GM12865 (cell line): ENCODE results near the gene BCL2L12.
A peak's percentile ranks its signal among the peaks of the same experiment; 100 is the strongest.

Experiments
- DNase-seq: peaks from one replicate; pipeline ENCODE4 v3.0.0; 2010; ENCODE audit warnings: low read depth
- H3K4me3 ChIP-seq: 2 replicates; pipeline ENCODE4 v1.5.1; 2011; ENCODE audit warnings: mild to moderate bottlenecking, low read depth, low read length, control low read depth
- TF ChIP-seq, protein P1 (sequence below): IDR thresholded peaks from 2 replicates; pipeline ENCODE4 v1.5.1; 2011; ENCODE audit warnings: low read length, control low read depth, low read depth, inconsistent platforms; ENCODE audit not compliant: insufficient read depth; ENCODE audit errors: missing control alignments

BCL2L12 gene

DNA sequence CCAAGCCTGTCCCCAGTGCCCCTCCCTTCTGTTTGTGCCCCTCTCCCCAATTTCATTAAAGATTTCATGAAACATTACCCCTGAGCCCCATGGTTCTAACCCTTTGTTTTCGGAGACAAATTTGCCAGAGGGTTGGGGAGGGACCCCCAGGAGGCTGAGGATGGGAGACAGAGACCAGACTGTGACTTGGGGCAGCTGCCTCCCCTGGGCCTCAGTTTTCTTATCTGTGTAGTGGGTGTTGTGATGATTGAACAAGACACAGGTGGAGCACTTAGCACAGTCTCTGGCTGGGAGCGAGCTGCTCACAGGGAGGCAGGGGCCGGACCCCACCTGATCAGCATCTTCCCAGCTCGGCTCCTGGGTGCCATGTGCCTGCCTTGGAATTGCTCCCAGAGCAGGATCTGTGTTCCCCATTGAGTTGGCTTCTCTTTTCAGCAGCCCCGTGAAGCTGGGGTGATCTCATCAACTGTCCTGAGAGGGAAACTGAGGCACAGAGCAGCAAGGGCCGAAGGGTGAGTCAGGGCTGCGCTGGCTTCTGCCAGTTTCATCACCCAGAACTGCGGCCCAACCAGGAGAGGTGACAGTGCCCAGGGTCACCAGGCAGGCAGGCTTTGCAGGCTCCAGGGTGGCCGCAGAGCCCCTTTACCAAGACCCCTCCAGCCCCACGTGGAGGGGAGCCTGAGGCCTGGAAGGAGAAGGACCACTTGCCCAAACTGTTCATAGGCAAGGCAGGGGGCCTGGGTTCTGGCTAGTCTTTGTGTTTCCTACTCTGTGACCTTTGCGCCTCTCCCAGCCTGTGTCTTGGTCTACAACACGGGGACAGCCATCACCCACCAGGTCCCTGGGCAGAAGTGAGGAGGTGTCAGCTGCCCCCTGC lies 6.9 kb upstream of the BCL2L12 start:
- DNase-seq = no peak
- no peak overlapping the region for H3K4me3 ChIP-seq

DNA sequence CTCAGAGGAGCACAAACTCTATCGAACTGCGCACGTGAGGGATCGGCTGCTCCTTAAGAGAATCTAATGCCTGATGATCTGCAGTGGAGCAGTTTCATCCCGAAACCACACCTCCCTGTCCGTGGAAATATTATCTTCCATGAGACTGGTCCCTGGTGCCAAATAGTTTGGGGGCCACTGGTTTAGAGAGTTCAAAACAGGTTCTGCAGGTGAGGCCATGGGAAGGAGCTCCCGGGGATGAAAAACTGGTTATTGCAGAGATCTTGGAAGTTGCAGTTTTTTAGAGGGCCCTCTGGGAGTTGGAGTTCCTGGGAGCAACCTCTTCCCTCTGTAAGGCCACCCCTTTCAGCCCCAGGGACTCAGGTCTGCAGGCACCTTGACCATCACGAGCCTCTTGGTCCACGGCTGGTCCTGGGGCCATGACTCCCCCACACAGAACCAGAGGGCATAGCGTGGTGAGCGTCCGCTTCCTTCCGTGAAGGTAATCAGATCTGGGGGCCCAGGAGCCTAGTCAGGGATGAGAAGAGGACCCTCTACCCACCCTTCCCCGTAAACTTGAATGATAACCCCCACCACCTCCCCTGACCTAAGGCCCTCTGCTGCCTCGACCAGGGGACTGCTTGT lies 5.3 kb upstream of the BCL2L12 start:
- no peak for DNase-seq
- TF ChIP-seq, protein P1, sequence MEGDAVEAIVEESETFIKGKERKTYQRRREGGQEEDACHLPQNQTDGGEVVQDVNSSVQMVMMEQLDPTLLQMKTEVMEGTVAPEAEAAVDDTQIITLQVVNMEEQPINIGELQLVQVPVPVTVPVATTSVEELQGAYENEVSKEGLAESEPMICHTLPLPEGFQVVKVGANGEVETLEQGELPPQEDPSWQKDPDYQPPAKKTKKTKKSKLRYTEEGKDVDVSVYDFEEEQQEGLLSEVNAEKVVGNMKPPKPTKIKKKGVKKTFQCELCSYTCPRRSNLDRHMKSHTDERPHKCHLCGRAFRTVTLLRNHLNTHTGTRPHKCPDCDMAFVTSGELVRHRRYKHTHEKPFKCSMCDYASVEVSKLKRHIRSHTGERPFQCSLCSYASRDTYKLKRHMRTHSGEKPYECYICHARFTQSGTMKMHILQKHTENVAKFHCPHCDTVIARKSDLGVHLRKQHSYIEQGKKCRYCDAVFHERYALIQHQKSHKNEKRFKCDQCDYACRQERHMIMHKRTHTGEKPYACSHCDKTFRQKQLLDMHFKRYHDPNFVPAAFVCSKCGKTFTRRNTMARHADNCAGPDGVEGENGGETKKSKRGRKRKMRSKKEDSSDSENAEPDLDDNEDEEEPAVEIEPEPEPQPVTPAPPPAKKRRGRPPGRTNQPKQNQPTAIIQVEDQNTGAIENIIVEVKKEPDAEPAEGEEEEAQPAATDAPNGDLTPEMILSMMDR = no peak
- no peak overlapping the region for H3K4me3 ChIP-seq

More for the DNA sequence above, 6.9 kb upstream of the BCL2L12 start:
- TF ChIP-seq, protein P1 = no peak

DNA sequence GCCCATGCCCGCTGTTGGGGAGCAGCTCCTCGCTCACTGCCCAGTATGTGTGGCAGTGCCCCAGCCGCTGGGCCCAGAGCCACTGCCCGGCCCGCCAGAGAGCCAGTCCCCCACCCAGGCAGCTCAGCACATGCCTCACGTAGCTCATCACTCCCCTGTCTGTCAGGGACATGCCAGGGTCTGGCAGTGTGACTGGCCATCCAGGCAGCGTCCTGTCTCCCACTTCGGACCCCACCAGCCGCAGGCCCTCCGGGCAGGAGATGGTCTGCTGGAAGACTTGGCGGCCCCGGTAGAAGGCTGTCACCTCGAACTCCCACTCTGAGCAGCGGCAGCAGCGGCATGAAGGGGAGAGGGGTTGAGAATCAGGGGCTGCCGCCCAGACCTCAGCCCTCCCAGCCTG lies 3.7 kb upstream of the BCL2L12 start:
- DNase-seq = no peak
- no peak overlapping the region for H3K4me3 ChIP-seq
- TF ChIP-seq, protein P1 = no peak

DNA sequence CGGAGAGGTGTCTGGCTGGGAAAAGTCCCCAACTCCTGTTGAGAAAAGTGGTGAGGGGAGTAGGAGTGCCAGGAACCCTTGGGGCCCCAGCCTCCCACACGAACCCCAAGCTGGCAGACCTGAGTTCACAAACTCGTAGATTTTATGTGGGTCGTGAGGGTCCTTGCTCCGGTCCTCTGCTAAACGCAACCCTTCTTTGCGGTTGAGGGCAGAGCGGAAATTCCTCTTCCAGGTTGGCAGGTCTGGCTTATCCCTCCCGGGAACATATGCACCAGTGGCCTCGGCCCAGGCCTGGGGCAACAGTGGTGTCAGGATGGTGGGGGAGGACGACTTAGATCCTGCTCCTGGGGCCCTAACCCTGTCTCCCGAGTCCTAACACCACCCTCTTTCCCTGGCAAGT lies 2.5 kb upstream of the BCL2L12 start:
- TF ChIP-seq, protein P1 = no peak
- no peak overlapping the region; the same call in 1 of the 2 replicates for H3K4me3 ChIP-seq
- DNase-seq = no peak

DNA sequence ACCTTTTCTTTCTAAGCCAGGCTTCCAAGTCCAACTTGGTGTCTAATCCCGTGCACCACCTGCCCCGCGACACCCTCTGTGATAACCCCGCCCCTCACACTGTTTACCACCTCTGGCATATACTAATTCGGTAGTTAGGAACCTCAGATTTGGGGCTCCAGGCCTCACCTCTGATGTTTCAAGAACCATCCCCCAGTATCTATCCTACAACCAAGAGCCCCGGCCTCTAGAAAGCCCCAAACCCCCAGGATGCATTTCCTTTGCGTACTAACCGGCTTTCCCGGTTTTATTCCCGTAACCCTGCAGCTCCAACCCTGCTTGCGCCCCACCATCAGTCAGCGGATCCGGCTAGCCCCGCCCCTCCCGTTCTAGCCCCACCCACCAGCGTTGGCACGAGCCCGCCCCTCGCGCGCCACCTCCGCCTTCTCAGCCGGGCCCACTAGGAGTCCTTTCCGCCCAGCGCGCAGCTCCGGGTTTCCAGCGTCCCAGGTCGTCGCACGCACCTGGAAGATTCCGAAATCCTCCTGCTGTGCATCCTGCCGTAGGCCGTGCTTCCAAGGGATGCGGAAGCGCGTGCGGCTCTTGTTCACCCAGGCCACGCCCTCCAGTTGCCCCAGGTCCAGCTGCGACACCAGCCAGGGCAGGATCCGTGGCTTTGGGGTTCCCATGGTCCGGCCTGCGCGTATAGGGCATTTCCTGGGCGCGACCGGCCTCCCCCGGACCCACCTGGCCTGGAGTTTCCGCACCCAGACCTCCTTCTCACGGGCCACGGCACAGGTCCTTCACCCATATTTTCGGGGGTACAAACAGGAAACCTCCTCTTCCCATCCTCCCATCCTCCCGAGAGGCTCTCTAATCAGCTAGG lies 1.3 kb upstream of the BCL2L12 start:
- peak; percentile 84 for DNase-seq
- peak overlapping the region; percentile 57 for H3K4me3 ChIP-seq
- TF ChIP-seq, protein P1 = peak; percentile 0

DNA sequence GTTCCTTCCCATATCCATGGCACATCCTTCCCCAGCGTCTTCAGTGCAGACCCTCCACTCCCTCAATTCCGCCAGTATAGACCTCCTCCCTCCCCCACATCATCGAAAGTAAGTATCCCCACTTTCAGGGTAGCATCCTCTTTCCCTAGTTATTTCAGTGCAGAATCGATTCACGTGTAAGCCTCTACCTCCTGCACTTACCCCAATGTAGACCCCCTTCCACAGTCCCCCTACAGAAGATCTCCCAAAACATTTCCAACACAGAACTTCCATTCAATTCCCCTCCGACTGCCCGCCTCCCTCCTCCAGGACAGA lies 740 bp upstream of the BCL2L12 start:
- no peak for DNase-seq
- peak overlapping the region; percentile 57 for H3K4me3 ChIP-seq
- TF ChIP-seq, protein P1 = no peak
